GM19324 (cell line): Measurements from ENCODE around the gene PPP2R5E.

Experiments used
- ATAC-seq: cut with Tn5 transposase; IDR thresholded peaks from one replicate; pipeline ENCODE4 v1.9.1; 2021; ENCODE audit warnings: mild to moderate bottlenecking, moderate library complexity; ENCODE audit not compliant: unreplicated experiment, low FRiP score

PPP2R5E gene

GRCh38 chr14:63436286-63437098 lies 106.7 kb downstream of the PPP2R5E start:
- ATAC-seq = no peak

GRCh38 chr14:63435838-63436237 lies 107.3 kb downstream of the PPP2R5E start:
- ATAC-seq = no peak

GRCh38 chr14:63435204-63435603 lies 108.0 kb downstream of the PPP2R5E start:
- ATAC-seq = no peak

- no peak for ATAC-seq
These were observed 110.2 kb downstream of the PPP2R5E start for GRCh38 chr14:63432888-63433552.

GRCh38 chr14:63432228-63432627 lies 110.9 kb downstream of the PPP2R5E start:
- ATAC-seq = no peak

GRCh38 chr14:63431466-63431865 lies 111.7 kb downstream of the PPP2R5E start:
- ATAC-seq = no peak

GRCh38 chr14:63428486-63428885 lies 114.7 kb downstream of the PPP2R5E start:
- no peak for ATAC-seq

GRCh38 chr14:63426838-63427352 lies 116.3 kb downstream of the PPP2R5E start:
- ATAC-seq = no peak

- no peak for ATAC-seq
These were observed 119.3 kb downstream of the PPP2R5E start for GRCh38 chr14:63423889-63424288.

- no peak for ATAC-seq
These were observed 119.8 kb downstream of the PPP2R5E start for GRCh38 chr14:63423381-63423780.

GRCh38 chr14:63421919-63422318 lies 121.3 kb downstream of the PPP2R5E start:
- no peak for ATAC-seq

GRCh38 chr14:63421226-63421625 lies 122.0 kb downstream of the PPP2R5E start:
- no peak for ATAC-seq

- no peak for ATAC-seq
These were observed 125.2 kb downstream of the PPP2R5E start for GRCh38 chr14:63418020-63418419.

GRCh38 chr14:63413009-63413408 lies 130.2 kb downstream of the PPP2R5E start:
- ATAC-seq = no peak

- ATAC-seq = no peak
These were observed 136.8 kb downstream of the PPP2R5E start for GRCh38 chr14:63406333-63406732.

- no peak for ATAC-seq
These were observed 137.5 kb downstream of the PPP2R5E start for GRCh38 chr14:63405715-63406114.

- ATAC-seq = no peak
These were observed 138.3 kb downstream of the PPP2R5E start for GRCh38 chr14:63404906-63405305.

GRCh38 chr14:63401646-63402045 lies 141.5 kb downstream of the PPP2R5E start:
- no peak for ATAC-seq

- ATAC-seq = no peak
These were observed 144.2 kb downstream of the PPP2R5E start for GRCh38 chr14:63398952-63399351.

- no peak for ATAC-seq
These were observed 148.3 kb downstream of the PPP2R5E start for GRCh38 chr14:63394841-63395240.

- ATAC-seq = no peak
These were observed 148.7 kb downstream of the PPP2R5E start for GRCh38 chr14:63394432-63394831.

- ATAC-seq = no peak
These were observed 150.2 kb downstream of the PPP2R5E start for GRCh38 chr14:63393012-63393411.
